Dendritic cell treated with granulocyte-macrophage colony-stimulating factor and Interleukin-4, amounts not matched to agents 40 ng/mL and 50 ng/mL, for 4 days (primary cell): ENCODE measurements around the gene SLC35D3.
"Not testable (repeated sequence)": the region's sequence is repeated elsewhere in the genome, so short reads cannot be mapped to it uniquely, and the experiment has no call there.

Source experiments
- H3K27ac Mint-ChIP-seq: one replicate; pipeline ENCODE4 v1.8.0; 2022; ENCODE audit warnings: mild to moderate bottlenecking, mixed read lengths
- H3K27me3 Mint-ChIP-seq: one replicate; pipeline ENCODE4 v1.8.0; 2022; ENCODE audit warnings: mild to moderate bottlenecking, mixed read lengths
- H3K36me3 Mint-ChIP-seq: one replicate; pipeline ENCODE4 v1.8.0; 2022; ENCODE audit warnings: low read depth, mixed read lengths
- H3K4me1 Mint-ChIP-seq: one replicate; pipeline ENCODE4 v1.8.0; 2022; ENCODE audit warnings: low read depth, mixed read lengths
- H3K4me3 Mint-ChIP-seq: one replicate; pipeline ENCODE4 v1.8.0; 2022; ENCODE audit warnings: mild to moderate bottlenecking, moderate library complexity, mixed read lengths
- H3K9me3 Mint-ChIP-seq: one replicate; pipeline ENCODE4 v1.8.0; 2022; ENCODE audit warnings: mixed read lengths
- intact Hi-C: fragments of 100-400 bp; cut with micrococcal nuclease; formaldehyde crosslinking; loops from one replicate; pipeline ENCODE4 v1.15.0; 2022

Gene SLC35D3

GRCh38 chr6:136921936-136922684, at the start of gene SLC35D3:
Gene SLC35D3, plus strand, starts transcription at chr6:136922301. Its CDS starts 128 bp downstream, at chr6:136922429.
- H3K27ac Mint-ChIP-seq, result no peak within 1 kb of the TSS
- intact Hi-C loops, result loop anchor here (10.0 kb wide), 1 partner anchor 277 kb away; no protein-coding TSS in a partner anchor
- H3K9me3 Mint-ChIP-seq, result no peaks in the 10 kb centered on the region
- H3K36me3 Mint-ChIP-seq, result no peaks in the 10 kb centered on the region
- H3K27me3 Mint-ChIP-seq, result peaks cover 75% of the 10 kb centered on the region
- H3K4me3 Mint-ChIP-seq, result peak within 1 kb of the TSS; percentile 85
- peaks cover 35% of the 10 kb centered on the region for H3K4me1 Mint-ChIP-seq

GRCh38 chr6:136873748-136874147, 48.4 kb upstream of the SLC35D3 start:
- Mint-ChIP-seq H3K4me3 (no peak overlapping the region), H3K9me3 (peaks cover 34% of the 10 kb centered on the region), H3K36me3 (peaks cover 42% of the 10 kb centered on the region), H3K4me1 (no peaks in the 10 kb centered on the region), H3K27ac (no peak overlapping the region), H3K27me3 (no peaks in the 10 kb centered on the region)
- intact Hi-C loops, result no loop called here

GRCh38 chr6:136876469-136876868, 45.6 kb upstream of the SLC35D3 start:
- H3K4me3 Mint-ChIP-seq, intact Hi-C loops, H3K27ac Mint-ChIP-seq, H3K27me3 Mint-ChIP-seq, H3K4me1 Mint-ChIP-seq: not testable (repeated sequence)
- peaks cover 42% of the 10 kb centered on the region for H3K36me3 Mint-ChIP-seq
- peaks cover 34% of the 10 kb centered on the region for H3K9me3 Mint-ChIP-seq

GRCh38 chr6:136880748-136881460, 41.2 kb upstream of the SLC35D3 start:
- intact Hi-C loops, result no loop called here
- H3K36me3 Mint-ChIP-seq, result peaks cover 24% of the 10 kb centered on the region
- peaks cover 11% of the 10 kb centered on the region for H3K9me3 Mint-ChIP-seq
- H3K27ac Mint-ChIP-seq, result no peak overlapping the region
- H3K27me3 Mint-ChIP-seq, result no peaks in the 10 kb centered on the region
- no peaks in the 10 kb centered on the region for H3K4me1 Mint-ChIP-seq
- H3K4me3 Mint-ChIP-seq, result no peak overlapping the region

- intact Hi-C loops, result no loop called here
- no peak overlapping the region for H3K4me3 Mint-ChIP-seq
- no peaks in the 10 kb centered on the region for H3K4me1 Mint-ChIP-seq
- no peaks in the 10 kb centered on the region for H3K9me3 Mint-ChIP-seq
- no peak overlapping the region for H3K27ac Mint-ChIP-seq
- peaks cover 7% of the 10 kb centered on the region for H3K36me3 Mint-ChIP-seq
- H3K27me3 Mint-ChIP-seq, result no peaks in the 10 kb centered on the region
Observed at GRCh38 chr6:136886091-136886490, 36.0 kb upstream of the SLC35D3 start.

GRCh38 chr6:136887953-136888352, 34.1 kb upstream of the SLC35D3 start:
- H3K4me3 Mint-ChIP-seq, result no peak overlapping the region
- intact Hi-C loops, result no loop called here

GRCh38 chr6:136889271-136890193, 32.6 kb upstream of the SLC35D3 start:
- Mint-ChIP-seq H3K27ac (no peak overlapping the region), H3K4me1 (no peaks in the 10 kb centered on the region), H3K36me3 (peaks cover 6% of the 10 kb centered on the region), H3K9me3 (no peaks in the 10 kb centered on the region), H3K27me3 (no peaks in the 10 kb centered on the region), H3K4me3 (no peak overlapping the region)
- intact Hi-C loops, result no loop called here

More at GRCh38 chr6:136887953-136888352, 34.1 kb upstream of the SLC35D3 start:
- H3K36me3 Mint-ChIP-seq, result no peaks in the 10 kb centered on the region
- no peaks in the 10 kb centered on the region for H3K27me3 Mint-ChIP-seq
- no peaks in the 10 kb centered on the region for H3K9me3 Mint-ChIP-seq
- H3K4me1 Mint-ChIP-seq, result no peaks in the 10 kb centered on the region
- H3K27ac Mint-ChIP-seq, result no peak overlapping the region

GRCh38 chr6:136890194-136890839, 31.8 kb upstream of the SLC35D3 start:
- H3K27ac Mint-ChIP-seq, result no peak overlapping the region
- H3K4me1 Mint-ChIP-seq, result no peaks in the 10 kb centered on the region
- H3K36me3 Mint-ChIP-seq, result peaks cover 6% of the 10 kb centered on the region
- H3K4me3 Mint-ChIP-seq, result no peak overlapping the region
- no peaks in the 10 kb centered on the region for H3K9me3 Mint-ChIP-seq
- intact Hi-C loops, result no loop called here
- H3K27me3 Mint-ChIP-seq, result no peaks in the 10 kb centered on the region

GRCh38 chr6:136890986-136891385, 31.1 kb upstream of the SLC35D3 start:
- H3K36me3 Mint-ChIP-seq, result peaks cover 6% of the 10 kb centered on the region
- intact Hi-C loops, result no loop called here
- H3K4me1 Mint-ChIP-seq, result no peaks in the 10 kb centered on the region
- no peak overlapping the region for H3K27ac Mint-ChIP-seq
- H3K4me3 Mint-ChIP-seq, result no peak overlapping the region
- no peaks in the 10 kb centered on the region for H3K9me3 Mint-ChIP-seq
- no peaks in the 10 kb centered on the region for H3K27me3 Mint-ChIP-seq

- Mint-ChIP-seq H3K9me3 (no peaks in the 10 kb centered on the region), H3K4me3 (no peak overlapping the region), H3K27me3 (no peaks in the 10 kb centered on the region), H3K27ac (no peak overlapping the region), H3K36me3 (peaks cover 6% of the 10 kb centered on the region), H3K4me1 (no peaks in the 10 kb centered on the region)
- intact Hi-C loops, result no loop called here
Observed at GRCh38 chr6:136893187-136893586, 28.9 kb upstream of the SLC35D3 start.

GRCh38 chr6:136895901-136896300, 26.2 kb upstream of the SLC35D3 start:
- Mint-ChIP-seq H3K27ac (no peak overlapping the region), H3K4me1 (peaks cover 5% of the 10 kb centered on the region), H3K27me3 (no peaks in the 10 kb centered on the region), H3K4me3 (no peak overlapping the region), H3K36me3 (peaks cover 25% of the 10 kb centered on the region), H3K9me3 (no peaks in the 10 kb centered on the region)
- intact Hi-C loops, result no loop called here

GRCh38 chr6:136897071-136897470, 25.0 kb upstream of the SLC35D3 start:
- peaks cover 12% of the 10 kb centered on the region for H3K4me1 Mint-ChIP-seq
- no peak overlapping the region for H3K27ac Mint-ChIP-seq
- no peaks in the 10 kb centered on the region for H3K9me3 Mint-ChIP-seq

GRCh38 chr6:136901212-136901784, 20.8 kb upstream of the SLC35D3 start:
- intact Hi-C loops, result no loop called here
- Mint-ChIP-seq H3K4me1 (peaks cover 12% of the 10 kb centered on the region), H3K27me3 (no peaks in the 10 kb centered on the region), H3K4me3 (no peak overlapping the region), H3K27ac (no peak overlapping the region), H3K36me3 (peaks cover 33% of the 10 kb centered on the region), H3K9me3 (no peaks in the 10 kb centered on the region)

More at GRCh38 chr6:136897071-136897470, 25.0 kb upstream of the SLC35D3 start:
- Mint-ChIP-seq H3K4me3 (no peak overlapping the region), H3K27me3 (no peaks in the 10 kb centered on the region), H3K36me3 (peaks cover 36% of the 10 kb centered on the region)
- intact Hi-C loops, result no loop called here
